Tibial artery (tissue), 4 donors: Measurements from ENCODE around the gene EPB41L2.
"Not testable (repeated sequence)": the region's sequence is repeated elsewhere in the genome, so short reads cannot be mapped to it uniquely, and the experiment has no call there.

Experiments used
- DNase-seq, 2 donors: peaks; one replicate each; pipeline ENCODE4 v3.0.0-alpha.2; 2019
- H3K27ac ChIP-seq, 2 donors: fragments of 200-600 bp; sonication (generic) in 1 of 2; 1 replicate in 1 of 2; 2 replicates in 1 of 2; pipeline ENCODE4 v1.5.1; 2018 to 2019; ENCODE audit warnings: mild to moderate bottlenecking in 1 of 2
- H3K27me3 ChIP-seq, 2 donors: fragments of 200-600 bp; sonication (generic) in 1 of 2; one replicate each; pipeline versions ENCODE4 v1.5.1 to v1.6.0; 2016 to 2019
- H3K36me3 ChIP-seq, 3 donors: fragments of 200-600 bp; sonication (generic) in 2 of 3; one replicate each; pipeline ENCODE4 v1.5.1; 2016 to 2019; ENCODE audit warnings: mild to moderate bottlenecking in 2 of 3
- H3K4me1 ChIP-seq, 4 donors: fragments of 200-600 bp; sonication (generic) in 2 of 4; 1 replicate in 3 of 4; 2 replicates in 1 of 4; pipeline ENCODE4 v1.5.1; 2016 to 2019
- H3K4me3 ChIP-seq, 2 donors: fragments of 200-600 bp; sonication (generic) in 1 of 2; 1 replicate in 1 of 2; 2 replicates in 1 of 2; pipeline ENCODE4 v1.5.1; 2018 to 2019; ENCODE audit warnings: mild to moderate bottlenecking in 2 of 2
- H3K9me3 ChIP-seq, 3 donors: fragments of 200-600 bp; sonication (generic) in 1 of 3; one replicate each; pipeline ENCODE4 v1.5.1; 2016 to 2019
- intact Hi-C: fragments of 100-400 bp; cut with DNase I; formaldehyde crosslinking; loops from one replicate; pipeline ENCODE4 v1.15.0; 2023; ENCODE audit warnings: low total_unique reads
- TF ChIP-seq, protein P1 (sequence below), 2 experiments: fragments of 200-600 bp in 1 of 2; fragments of 450-650 bp in 1 of 2; IDR thresholded peaks; one replicate each; pipeline ENCODE4 v1.5.1; 2017 to 2019; ENCODE audit warnings: antibody characterized with exemption in 2 of 2, mild to moderate bottlenecking in 1 of 2, moderate library complexity in 1 of 2

The EPB41L2 gene

DNA sequence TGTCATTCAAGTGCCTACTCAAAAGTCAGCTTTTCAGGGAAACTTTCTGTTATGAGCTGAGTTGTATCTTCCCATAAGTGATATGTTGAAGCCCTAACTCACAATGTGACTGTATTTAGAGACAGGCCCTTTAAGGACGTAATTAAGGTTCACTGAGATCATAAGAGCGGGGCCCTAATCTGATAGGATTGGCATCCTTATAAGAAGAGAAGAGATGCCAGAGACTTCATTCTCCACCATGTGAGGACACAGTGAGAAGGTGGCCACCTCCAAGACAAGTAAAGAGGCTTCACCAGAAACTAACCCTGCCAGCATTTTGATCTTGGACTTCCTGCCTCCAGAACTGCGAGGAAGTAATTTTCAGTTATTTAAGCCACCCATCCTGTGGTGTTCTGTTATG lies 248.5 kb downstream of the EPB41L2 start:
- TF ChIP-seq, protein P1, sequence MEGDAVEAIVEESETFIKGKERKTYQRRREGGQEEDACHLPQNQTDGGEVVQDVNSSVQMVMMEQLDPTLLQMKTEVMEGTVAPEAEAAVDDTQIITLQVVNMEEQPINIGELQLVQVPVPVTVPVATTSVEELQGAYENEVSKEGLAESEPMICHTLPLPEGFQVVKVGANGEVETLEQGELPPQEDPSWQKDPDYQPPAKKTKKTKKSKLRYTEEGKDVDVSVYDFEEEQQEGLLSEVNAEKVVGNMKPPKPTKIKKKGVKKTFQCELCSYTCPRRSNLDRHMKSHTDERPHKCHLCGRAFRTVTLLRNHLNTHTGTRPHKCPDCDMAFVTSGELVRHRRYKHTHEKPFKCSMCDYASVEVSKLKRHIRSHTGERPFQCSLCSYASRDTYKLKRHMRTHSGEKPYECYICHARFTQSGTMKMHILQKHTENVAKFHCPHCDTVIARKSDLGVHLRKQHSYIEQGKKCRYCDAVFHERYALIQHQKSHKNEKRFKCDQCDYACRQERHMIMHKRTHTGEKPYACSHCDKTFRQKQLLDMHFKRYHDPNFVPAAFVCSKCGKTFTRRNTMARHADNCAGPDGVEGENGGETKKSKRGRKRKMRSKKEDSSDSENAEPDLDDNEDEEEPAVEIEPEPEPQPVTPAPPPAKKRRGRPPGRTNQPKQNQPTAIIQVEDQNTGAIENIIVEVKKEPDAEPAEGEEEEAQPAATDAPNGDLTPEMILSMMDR (IDR thresholded peaks at IDR 0.05): no peak
- no peak for DNase-seq
- Histone ChIP-seq H3K36me3 (no peaks in the 10 kb centered on the region), H3K4me3 (no peak overlapping the region), H3K4me1 (peaks cover 0 to 4% (median 0%) of the 10 kb centered on the region in 4 donors), H3K27me3 (no peaks in the 10 kb centered on the region), H3K27ac (no peak overlapping the region), H3K9me3 (no peaks in the 10 kb centered on the region)
- intact Hi-C loops: no loop called here

DNA sequence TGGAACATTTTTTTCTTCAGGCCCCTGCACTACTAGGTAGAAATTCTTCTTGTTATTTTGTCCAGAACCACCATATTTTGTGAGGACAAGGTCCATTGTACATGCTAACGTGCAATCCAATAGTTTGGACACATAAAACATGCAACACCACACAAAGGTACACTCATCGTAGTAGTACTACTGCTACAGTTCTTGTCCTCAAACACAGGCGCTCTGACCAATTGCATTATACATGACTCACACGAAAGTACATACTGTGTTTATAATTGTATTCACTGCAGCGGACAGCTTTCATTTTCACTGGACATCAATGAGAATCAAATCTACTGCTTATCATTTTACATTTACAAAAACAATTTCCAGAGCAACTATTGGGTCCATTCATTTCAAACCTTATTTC lies 251.1 kb downstream of the EPB41L2 start:
- intact Hi-C loops: no loop called here
- Histone ChIP-seq H3K27ac (no peak overlapping the region), H3K4me1 (peaks cover 0 to 4% (median 0%) of the 10 kb centered on the region in 4 donors), H3K4me3 (no peak overlapping the region), H3K27me3 (no peaks in the 10 kb centered on the region), H3K36me3 (no peaks in the 10 kb centered on the region), H3K9me3 (no peaks in the 10 kb centered on the region)
- DNase-seq: no peak
- TF ChIP-seq, protein P1 (IDR thresholded peaks at IDR 0.05): no peak

DNA sequence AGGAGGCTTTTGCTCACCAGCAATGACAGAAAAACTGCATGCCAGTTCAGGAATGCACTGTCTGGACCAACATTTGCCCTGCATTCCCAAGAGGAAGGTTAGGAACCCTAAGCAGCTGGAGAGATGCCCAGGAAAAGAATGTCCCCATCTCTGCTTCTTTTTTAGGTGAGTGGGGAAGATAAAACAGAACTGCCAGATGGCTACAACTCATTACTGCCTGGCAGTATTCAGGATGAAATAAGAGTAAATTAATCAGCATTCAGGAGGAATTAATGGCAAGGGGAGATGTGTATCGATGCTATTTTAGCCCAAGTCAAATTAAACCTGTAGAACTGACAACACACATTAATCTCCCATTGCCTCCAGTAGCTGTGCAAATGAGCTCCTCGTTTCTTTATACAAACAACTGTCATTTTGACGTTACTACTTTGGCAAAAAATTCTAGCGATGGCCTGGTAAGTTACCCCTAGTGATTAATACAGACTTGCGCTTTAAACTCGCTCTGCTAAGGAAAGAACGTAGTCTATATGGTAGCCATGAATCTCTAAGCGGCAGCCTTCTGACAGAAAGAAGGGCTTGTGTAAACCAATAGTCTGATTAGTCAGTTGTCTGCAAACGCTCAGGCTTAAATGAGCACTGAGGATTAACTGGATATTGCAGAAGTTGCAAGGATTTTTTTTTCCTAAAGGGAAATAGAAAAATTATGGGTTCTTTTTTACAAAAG lies 252.6 kb downstream of the EPB41L2 start:
- no peaks in the 10 kb centered on the region for H3K36me3 ChIP-seq
- H3K4me1 ChIP-seq: peaks cover 0 to 4% (median 0%) of the 10 kb centered on the region in 4 donors
- intact Hi-C loops: no loop called here
- H3K27me3 ChIP-seq: no peaks in the 10 kb centered on the region
- no peaks in the 10 kb centered on the region for H3K9me3 ChIP-seq
- H3K4me3 ChIP-seq: no peak overlapping the region
- no peak for DNase-seq
- TF ChIP-seq, protein P1 (IDR thresholded peaks at IDR 0.05): no peak
- H3K27ac ChIP-seq: no peak overlapping the region

DNA sequence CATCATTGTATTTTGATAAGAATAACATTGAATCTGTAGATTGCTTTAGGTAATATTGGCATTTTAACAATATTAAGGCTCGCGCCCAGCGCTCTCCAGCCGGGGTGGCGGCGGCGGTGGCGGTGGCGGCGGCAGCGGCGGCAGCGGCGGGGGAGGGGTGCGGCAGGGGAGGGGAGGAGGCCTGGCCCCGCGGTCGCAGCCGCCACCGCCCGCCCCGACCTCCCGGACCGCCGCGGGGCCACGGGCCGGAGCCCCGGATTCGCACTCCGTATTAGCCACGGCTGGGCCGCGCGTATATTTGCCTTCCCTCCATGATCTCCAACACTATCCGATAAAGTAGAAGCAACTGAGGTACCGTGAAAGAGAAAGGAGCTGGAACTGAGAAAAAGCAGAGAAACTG lies 261.7 kb downstream of the EPB41L2 start:
- H3K27me3 ChIP-seq, H3K36me3 ChIP-seq, H3K4me3 ChIP-seq, intact Hi-C loops, H3K27ac ChIP-seq, H3K4me1 ChIP-seq, DNase-seq: not testable (repeated sequence)
- H3K9me3 ChIP-seq: peaks cover 0 to 15% (median 0%) of the 10 kb centered on the region in 3 donors

DNA sequence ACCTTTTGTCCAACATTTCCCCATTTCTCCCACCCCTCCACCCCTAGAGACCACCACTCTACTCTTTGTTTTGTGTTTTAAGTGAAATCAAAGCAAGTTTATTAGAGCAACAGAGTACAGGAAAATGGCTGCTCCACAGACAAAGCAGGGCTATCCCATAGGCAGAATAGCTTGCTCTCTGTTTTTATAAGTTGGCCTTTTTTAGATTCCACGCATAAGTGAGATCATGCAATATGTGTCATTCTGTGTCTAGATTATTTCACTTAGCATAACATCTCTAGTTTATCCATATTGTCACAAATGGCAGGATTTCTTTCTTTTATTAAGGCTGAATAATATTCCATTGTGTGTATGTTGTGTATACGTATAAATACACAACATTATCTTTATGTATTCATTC lies 266.0 kb downstream of the EPB41L2 start:
- TF ChIP-seq, protein P1 (IDR thresholded peaks at IDR 0.05): no peak
- Histone ChIP-seq H3K27me3 (no peaks in the 10 kb centered on the region), H3K27ac (no peak overlapping the region), H3K4me3 (no peak overlapping the region), H3K9me3 (peaks cover 0 to 15% (median 0%) of the 10 kb centered on the region in 3 donors), H3K36me3 (no peaks in the 10 kb centered on the region), H3K4me1 (peaks cover 0 to 7% (median 3%) of the 10 kb centered on the region in 4 donors)
- no peak for DNase-seq
- intact Hi-C loops: no loop called here

DNA sequence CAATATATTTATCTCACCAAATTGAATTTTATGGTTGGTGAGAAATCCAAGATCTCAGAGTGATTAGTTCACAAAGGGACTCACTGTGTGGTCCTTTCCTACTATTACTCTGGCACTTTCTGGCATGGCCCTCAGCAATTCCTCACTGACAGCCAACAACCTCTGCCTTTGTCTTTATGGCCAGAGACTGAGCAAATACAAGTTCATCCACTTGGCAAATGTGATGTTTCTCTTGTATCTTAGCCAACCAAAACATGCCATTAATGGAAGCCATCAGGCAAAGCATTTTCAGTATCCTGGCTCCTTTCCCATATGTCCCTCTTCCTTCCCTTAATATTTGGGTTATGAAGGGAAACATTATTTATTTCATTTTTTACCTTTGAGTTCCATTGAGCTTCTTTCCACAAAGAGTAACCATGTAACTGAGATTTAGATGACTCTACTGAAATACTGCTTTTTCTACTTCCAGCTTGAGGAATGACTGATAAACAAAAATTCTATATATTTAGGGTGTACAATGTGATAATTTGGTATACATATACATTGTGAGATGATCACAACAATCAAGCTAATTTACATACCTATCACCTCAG lies 266.6 kb downstream of the EPB41L2 start:
- no peaks in the 10 kb centered on the region for H3K27me3 ChIP-seq
- TF ChIP-seq, protein P1 (IDR thresholded peaks at IDR 0.05): no peak
- no peak overlapping the region for H3K27ac ChIP-seq
- intact Hi-C loops: no loop called here
- no peaks in the 10 kb centered on the region for H3K36me3 ChIP-seq
- peaks cover 0 to 15% (median 0%) of the 10 kb centered on the region in 3 donors for H3K9me3 ChIP-seq
- peaks cover 0 to 7% (median 3%) of the 10 kb centered on the region in 4 donors for H3K4me1 ChIP-seq
- H3K4me3 ChIP-seq: no peak overlapping the region
- DNase-seq: no peak
